Measurements from ENCODE around the gene AGAP1.

The AGAP1 gene

GRCh38 chr2:235669983-235670962 is 176.4 kb downstream of the AGAP1 start:
- peak; percentile 45 for DNase-seq

DNA sequence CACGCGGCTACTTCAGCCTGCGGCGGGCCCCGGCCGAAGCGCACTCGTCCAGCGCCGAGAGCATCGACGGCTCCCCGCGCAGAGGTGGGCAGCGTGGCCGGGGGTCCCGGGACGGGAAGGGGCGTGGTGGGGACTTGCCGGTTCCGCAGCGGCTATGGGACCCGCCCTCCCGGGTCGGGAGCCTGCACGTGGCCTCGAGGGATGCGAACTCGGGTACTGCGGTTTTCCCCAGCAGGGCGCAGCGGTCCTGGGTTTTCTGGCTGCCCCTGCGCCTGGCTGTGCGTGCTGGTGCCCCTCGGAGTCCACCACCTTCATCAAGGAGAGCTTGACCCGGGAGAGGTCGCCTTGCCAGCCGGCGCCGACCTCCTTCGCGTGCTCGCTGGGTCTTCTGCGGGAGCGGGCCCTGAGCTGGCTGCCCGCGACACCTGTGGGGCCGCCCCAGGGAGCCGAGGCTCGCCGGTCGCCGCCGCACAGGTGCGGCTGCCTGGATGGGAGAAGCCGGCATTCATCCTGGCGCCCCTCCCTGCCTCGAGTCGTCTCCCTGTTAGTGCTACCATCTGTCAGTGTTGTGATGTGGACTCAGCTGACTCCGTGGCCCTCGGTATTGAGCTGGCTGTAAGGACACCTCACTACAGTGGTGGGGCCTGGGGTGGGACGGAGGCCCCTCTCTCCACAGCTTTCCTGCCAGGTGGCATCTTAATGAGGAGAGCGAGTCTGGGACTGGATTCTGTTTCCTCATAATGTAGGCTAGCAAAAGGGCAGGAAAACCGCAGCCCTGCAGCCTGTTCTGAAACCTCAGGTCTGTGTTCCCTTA is 177.3 kb downstream of the AGAP1 start:
- DNase-seq, result no peak

DNA sequence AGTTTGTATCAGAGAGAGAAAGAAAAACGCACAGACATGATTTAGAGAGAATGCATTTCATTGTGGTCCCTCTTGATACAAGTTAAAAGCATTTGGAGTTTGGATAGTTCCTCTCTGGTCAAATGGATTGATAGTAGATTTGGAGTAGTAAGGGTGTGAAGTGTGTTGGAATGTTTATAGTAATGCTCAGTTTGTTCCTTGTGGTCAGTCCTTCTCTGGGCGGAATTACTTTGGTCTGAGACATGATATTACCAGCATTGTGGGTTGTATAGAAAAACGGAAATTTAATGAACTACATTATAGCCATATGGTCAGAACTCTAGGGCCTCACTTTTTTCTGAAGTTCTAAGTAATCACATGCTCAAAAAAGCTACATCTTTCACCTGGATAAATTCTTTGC is 178.9 kb downstream of the AGAP1 start:
- no peak for DNase-seq

DNA sequence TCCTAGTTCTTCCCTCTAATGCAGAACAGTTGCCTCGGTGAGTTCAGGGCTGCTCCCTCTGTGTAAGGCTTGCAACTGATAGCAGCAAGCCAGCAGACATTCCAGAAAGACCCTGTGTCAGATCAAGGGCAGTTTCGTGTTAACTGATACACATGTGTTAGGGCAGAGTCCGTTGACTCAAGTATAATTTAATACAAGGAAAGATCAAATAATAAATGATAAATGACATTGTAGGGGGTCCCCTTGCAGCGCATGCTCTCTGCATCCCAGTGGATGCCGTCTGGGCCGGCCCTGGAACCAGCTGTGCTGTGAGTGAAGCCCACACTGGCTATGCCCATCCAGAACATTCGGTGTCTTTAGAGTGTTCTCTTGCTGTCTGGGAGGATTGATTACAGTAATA is 180.3 kb downstream of the AGAP1 start:
- DNase-seq, result no peak

- DNase-seq, result no peak
Measured at GRCh38 chr2:235674812-235675211, 181.0 kb downstream of the AGAP1 start.

- DNase-seq, result no peak
Measured at GRCh38 chr2:235675678-235676535, 182.1 kb downstream of the AGAP1 start.

GRCh38 chr2:235676536-235676799 is 182.6 kb downstream of the AGAP1 start:
- DNase-seq, result no peak

GRCh38 chr2:235677276-235677788 is 183.5 kb downstream of the AGAP1 start:
- peak; percentile 45 for DNase-seq

GRCh38 chr2:235677937-235678336 is 184.1 kb downstream of the AGAP1 start:
- no peak for DNase-seq

DNA sequence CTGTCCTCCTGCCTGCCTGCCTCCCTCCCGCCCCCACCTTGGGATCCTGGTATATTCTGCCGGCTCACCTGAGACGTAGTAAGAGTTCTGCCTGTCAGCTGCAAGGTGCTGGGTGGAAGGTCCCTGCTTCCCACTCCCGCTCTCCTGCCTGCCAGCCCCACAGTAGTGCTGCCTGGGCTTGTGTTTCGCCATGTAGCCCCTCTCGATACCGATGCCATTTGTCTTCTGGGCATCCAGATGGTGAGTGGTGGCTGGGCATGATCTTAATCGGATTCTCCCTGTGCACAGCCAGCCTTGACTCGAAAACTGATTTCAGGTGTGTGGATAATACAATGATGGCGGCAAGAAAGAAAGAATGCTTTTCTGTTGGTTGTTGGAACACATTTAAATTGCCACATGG is 184.9 kb downstream of the AGAP1 start:
- no peak for DNase-seq

GRCh38 chr2:235679471-235679870 is 185.6 kb downstream of the AGAP1 start:
- no peak for DNase-seq

DNA sequence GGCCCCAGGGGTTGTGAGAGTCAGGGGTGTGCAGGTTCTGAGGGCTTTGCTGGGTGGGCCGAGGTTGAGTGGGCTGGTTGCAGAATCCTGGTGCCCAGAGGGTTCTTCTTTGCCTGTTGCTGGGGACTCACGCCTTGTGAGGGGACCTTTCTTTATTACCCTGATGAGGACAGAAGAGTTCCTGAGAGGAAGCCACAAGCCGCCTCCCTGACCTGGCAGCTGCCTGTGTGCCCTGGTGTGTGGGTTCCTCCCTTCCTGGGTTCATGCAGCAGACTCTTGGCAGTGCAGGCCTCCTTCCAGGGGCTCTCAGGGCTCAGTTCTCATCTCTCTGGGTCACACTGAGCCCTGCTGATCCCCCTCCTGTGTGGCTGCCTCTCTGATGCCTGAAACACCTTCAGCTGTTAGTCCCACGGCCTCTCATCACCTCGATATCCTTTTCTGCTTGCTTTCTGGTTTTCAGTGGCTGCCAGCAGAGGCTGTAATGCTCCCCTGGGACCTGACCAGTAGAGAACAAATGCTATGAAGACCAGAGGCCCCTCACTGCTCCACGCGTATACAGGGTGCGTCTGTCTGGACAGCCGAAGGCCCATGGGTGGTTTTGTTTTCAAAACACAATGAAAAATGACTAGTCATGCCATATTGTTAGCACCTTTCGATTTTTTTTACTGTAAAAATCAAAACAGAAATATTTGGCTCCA is 191.3 kb downstream of the AGAP1 start:
- DNase-seq, result no peak

- peak; percentile 40 for DNase-seq
Measured at GRCh38 chr2:235688511-235689426, 194.9 kb downstream of the AGAP1 start.

GRCh38 chr2:235689427-235689853 is 195.6 kb downstream of the AGAP1 start:
- DNase-seq, result peak; percentile 66

DNA sequence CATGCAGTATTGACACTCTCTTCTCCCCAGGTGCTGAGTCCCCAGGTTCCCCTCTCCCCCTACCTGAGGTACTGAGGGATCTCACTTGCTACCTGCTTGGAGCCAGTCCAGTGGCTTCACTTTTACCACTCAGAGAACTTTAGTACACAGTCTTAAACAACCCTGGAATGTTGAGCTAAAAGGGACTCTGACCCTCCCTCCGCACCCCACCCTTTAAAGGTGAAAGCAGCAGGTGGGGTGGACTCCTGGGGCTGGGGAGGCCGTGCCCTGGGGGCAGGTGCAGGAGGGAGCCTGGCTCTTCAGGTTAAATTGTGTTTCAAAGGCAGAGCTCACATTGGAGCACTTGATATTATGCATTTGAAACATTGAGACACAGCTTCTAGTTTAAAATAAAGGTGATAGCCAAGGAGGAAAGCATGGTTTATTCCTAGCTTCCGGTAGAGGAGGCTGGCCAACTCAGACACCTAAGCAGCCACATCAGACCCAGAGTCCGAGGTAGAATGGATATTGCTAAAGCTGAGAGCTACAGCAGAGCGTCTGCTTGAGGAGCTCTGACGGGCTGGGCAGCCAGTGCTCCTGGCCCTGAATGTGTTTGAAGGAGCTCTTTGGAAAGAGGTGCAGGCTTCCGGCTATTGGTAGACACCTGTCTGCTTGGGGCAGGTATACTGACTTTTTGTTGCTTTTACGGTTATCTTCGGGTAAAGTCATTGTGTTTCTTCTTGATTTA is 196.4 kb downstream of the AGAP1 start:
- DNase-seq, result no peak

DNA sequence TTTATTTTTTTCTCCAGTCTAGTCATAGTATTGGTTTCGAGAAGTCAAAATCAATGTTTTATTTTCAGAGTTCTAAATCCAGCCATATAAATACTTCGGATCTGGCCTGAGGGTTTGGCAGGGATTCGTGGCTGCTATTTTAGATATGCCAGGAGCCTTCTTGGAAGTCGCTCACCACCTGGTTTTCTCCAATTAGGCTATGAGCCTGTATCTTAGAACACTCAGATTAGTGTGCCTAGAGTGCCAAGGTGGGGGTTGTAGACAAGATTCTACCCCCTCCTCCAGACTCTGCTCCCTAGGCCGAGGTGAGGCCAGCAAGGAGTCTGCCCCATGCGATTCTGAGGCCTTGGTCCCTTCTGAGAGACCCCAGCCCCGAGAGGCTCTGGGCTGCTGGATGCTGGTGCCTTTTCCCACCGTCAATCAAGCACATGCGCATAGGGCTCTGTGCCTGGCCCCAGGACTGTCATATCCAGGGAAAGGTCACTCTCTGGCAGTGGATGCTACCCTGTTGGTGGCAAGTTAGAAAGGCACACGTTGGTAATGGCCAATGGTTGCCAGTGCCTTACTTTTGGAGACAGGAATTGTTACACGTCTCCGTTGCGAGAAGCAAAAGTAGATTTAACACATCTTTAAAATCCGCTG is 197.1 kb downstream of the AGAP1 start:
- no peak for DNase-seq

DNA sequence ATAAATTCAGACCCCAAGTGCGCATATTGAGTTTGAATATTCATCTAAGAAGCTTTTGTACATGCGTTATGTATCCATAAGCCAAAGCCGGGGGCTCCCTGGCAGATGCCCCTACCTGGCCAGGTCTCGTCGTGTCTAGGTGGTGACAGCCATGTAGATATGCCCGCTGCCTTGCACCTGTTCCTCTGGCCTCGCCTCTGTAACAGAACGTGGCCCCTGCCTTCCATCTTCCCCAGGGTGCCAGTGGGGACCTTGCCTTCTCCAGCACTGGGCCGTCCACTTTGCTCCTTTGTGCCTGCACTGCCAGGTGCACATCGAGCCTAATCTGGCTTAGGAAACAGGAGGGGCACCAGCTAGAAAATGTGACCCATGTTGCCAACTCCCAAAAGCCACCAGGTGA is 198.2 kb downstream of the AGAP1 start:
- DNase-seq, result no peak

- no peak for DNase-seq
Measured at GRCh38 chr2:235692671-235693171, 198.9 kb downstream of the AGAP1 start.

- no peak for DNase-seq
Measured at GRCh38 chr2:235693279-235693678, 199.4 kb downstream of the AGAP1 start.
